Endothelial cell of umbilical vein (primary cell): ENCODE results near the gene PDGFRB. TPM values are rescaled to one million over a fixed set of nuclear protein-coding genes. Genes with fewer than 3 reads are reported as not detected.

Source experiments
- BruUV-seq: library from RNA; stranded (reverse); fragments of 400-500 nt; replicated peaks from 2 replicates; lab custom pipeline; 2021; lab: Mats Ljungman, UMichigan
- CTCF ChIA-PET: fragments of 300-600, 350-600 bp; sonication (Branson Sonifier 250); formaldehyde crosslinking; loops from one replicate; lab custom pipeline; 2021; ENCODE audit warnings: antibody characterized with exemption, inconsistent platforms; lab: Charles Lee
- POLR2A ChIA-PET: fragments of 300-600, 350-600 bp; sonication (Branson Sonifier 250); formaldehyde crosslinking; loops from one replicate; lab custom pipeline; 2021; ENCODE audit warnings: antibody characterized with exemption, inconsistent platforms; lab: Charles Lee
- DNase-seq: peaks from one replicate; pipeline ENCODE4 v3.0.0-alpha.2; 2011; ENCODE audit warnings: low read depth, low spot score
- FAIRE-seq: peaks from 2 replicates; lab custom pipeline; 2011; peaks lifted over from hg19 to GRCh38; lab: Jason Lieb, UNC
- H2AFZ ChIP-seq: 2 replicates; pipeline ENCODE4 v1.6.0; 2012; ENCODE audit warnings: low read depth, low read length, control low read depth, inconsistent platforms
- H3K27ac ChIP-seq: 2 replicates; pipeline ENCODE4 v1.5.1; 2011; ENCODE audit warnings: low read depth, mild to moderate bottlenecking, control low read depth, low read length, moderate library complexity; ENCODE audit not compliant: insufficient read depth
- H3K27me3 ChIP-seq, 2 experiments: 2 replicates each; pipeline versions ENCODE4 v1.6.0 to v1.6.1; 2011; ENCODE audit warnings: low read length in 2 of 2, mixed read lengths in 1 of 2; ENCODE audit not compliant: control insufficient read depth in 2 of 2, insufficient read depth in 2 of 2
- H3K36me3 ChIP-seq, 2 experiments: 2 replicates in 1 of 2; 3 replicates in 1 of 2; pipeline ENCODE4 v1.5.1; 2011; ENCODE audit warnings: low read length in 2 of 2, mild to moderate bottlenecking in 1 of 2, moderate library complexity in 1 of 2; ENCODE audit not compliant: control insufficient read depth in 2 of 2, insufficient read depth in 2 of 2; ENCODE audit errors: extremely low read depth in 1 of 2
- H3K4me1 ChIP-seq: 3 replicates; pipeline ENCODE4 v1.5.1; 2011; ENCODE audit warnings: mild to moderate bottlenecking, low read length; ENCODE audit not compliant: control insufficient read depth, insufficient read depth; ENCODE audit errors: extremely low read depth
- H3K4me2 ChIP-seq: 2 replicates; pipeline ENCODE4 v1.6.1; 2011; ENCODE audit warnings: low read length, control low read depth, mixed read lengths; ENCODE audit not compliant: insufficient read depth
- H3K4me3 ChIP-seq, 3 experiments: fragments of 200-600 bp in 1 of 3; sonication (generic), shearing (Covaris generic) in 1 of 3; replicated peaks in 1 of 3; 2 replicates each; pipeline ENCODE4 v1.5.1; 2011 to 2016; ENCODE audit warnings: control low read depth in 3 of 3, low read length in 3 of 3, mild to moderate bottlenecking in 2 of 3, inconsistent platforms in 1 of 3, low read depth in 1 of 3, moderate library complexity in 1 of 3; ENCODE audit not compliant: insufficient read depth in 1 of 3
- H3K79me2 ChIP-seq: 2 replicates; pipeline ENCODE4 v1.6.0; 2012; ENCODE audit warnings: low read length, inconsistent platforms; ENCODE audit not compliant: control insufficient read depth, insufficient read depth
- H3K9ac ChIP-seq: replicated peaks from 2 replicates; pipeline ENCODE3; 2011; ENCODE audit warnings: low read length, control low read depth; ENCODE audit not compliant: insufficient read depth; ENCODE audit errors: extremely low read depth
- H3K9me1 ChIP-seq: replicated peaks from 3 replicates; pipeline ENCODE4 v1.6.0; 2011; ENCODE audit warnings: mild to moderate bottlenecking, low read length; ENCODE audit not compliant: control insufficient read depth, insufficient read depth; ENCODE audit errors: extremely low read depth
- H3K9me3 ChIP-seq: replicated peaks from 2 replicates; pipeline ENCODE4 v1.5.1; 2012; ENCODE audit warnings: low read length, inconsistent platforms; ENCODE audit not compliant: control insufficient read depth, insufficient read depth
- H4K20me1 ChIP-seq: replicated peaks from 2 replicates; pipeline ENCODE3; 2011; ENCODE audit warnings: mild to moderate bottlenecking, low read length; ENCODE audit not compliant: control insufficient read depth, insufficient read depth; ENCODE audit errors: extremely low read depth
- CTCF ChIP-seq, 2 donors: IDR thresholded peaks; 1 replicate in 1 of 2; 2 replicates in 1 of 2; pipeline ENCODE4 v1.5.1; 2011; ENCODE audit warnings: low read length in 2 of 2, mild to moderate bottlenecking in 2 of 2, moderate library complexity in 2 of 2, control low read depth in 1 of 2, inconsistent platforms in 1 of 2, low read depth in 1 of 2; ENCODE audit not compliant: insufficient read depth in 1 of 2; ENCODE audit errors: extremely low read depth in 1 of 2
- EZH2 ChIP-seq: IDR thresholded peaks from 2 replicates; pipeline ENCODE4 v1.6.1; 2012; ENCODE audit warnings: borderline replicate concordance, low read depth, mild to moderate bottlenecking, moderate library complexity, low read length, inconsistent platforms; ENCODE audit not compliant: severe bottlenecking
- FOS ChIP-seq: IDR thresholded peaks from 2 replicates; pipeline ENCODE4 v1.6.1; 2011; ENCODE audit warnings: mild to moderate bottlenecking, low read length, moderate library complexity, borderline replicate concordance; ENCODE audit not compliant: insufficient read depth
- GATA2 ChIP-seq: IDR thresholded peaks from 2 replicates; pipeline ENCODE4 v1.7.0; 2011; ENCODE audit warnings: low read depth, mild to moderate bottlenecking, moderate library complexity, mixed read lengths, low read length; ENCODE audit not compliant: insufficient read length, insufficient read depth
- JUN ChIP-seq: IDR thresholded peaks from 2 replicates; pipeline ENCODE4 v1.6.1; 2011; ENCODE audit warnings: borderline replicate concordance, low read depth; ENCODE audit not compliant: insufficient read length, insufficient read depth
- MAX ChIP-seq: IDR thresholded peaks from 2 replicates; pipeline ENCODE4 v1.6.1; 2011; ENCODE audit not compliant: insufficient read depth, insufficient read length
- MYC ChIP-seq: IDR thresholded peaks from one replicate; pipeline ENCODE4 v1.6.1; 2011; ENCODE audit warnings: mild to moderate bottlenecking, low read depth, low read length
- POLR2A ChIP-seq: IDR thresholded peaks from 2 replicates; pipeline ENCODE4 v1.6.1; 2012; ENCODE audit warnings: low read depth, mild to moderate bottlenecking, control low read depth, low read length
- POLR2AphosphoS5 ChIP-seq: IDR thresholded peaks from 2 replicates; pipeline ENCODE4 v1.6.1; 2012; ENCODE audit warnings: low read depth, mild to moderate bottlenecking, control low read depth, low read length, moderate library complexity; ENCODE audit not compliant: insufficient read depth
- dilution Hi-C: fragments of 300-500 bp; cut with MboI; formaldehyde crosslinking; loops from one replicate; pipeline ENCODE4 v1.15.0; 2019; ENCODE audit warnings: low sequenced_read_pairs; ENCODE audit not compliant: extremely low pct_ligation_motif_present
- intact Hi-C: fragments of 100-400 bp; cut with micrococcal nuclease; formaldehyde crosslinking; loops from one replicate; pipeline ENCODE4 v1.10.0; 2022
- polyA plus RNA-seq, 4 experiments: library from polyadenylated mRNA; depleted of rRNA in 3 of 4; stranded (reverse) in 3 of 4; unstranded in 1 of 4; fragments of >200 nt; gene quantifications; 2 replicates each; pipeline versions ENCODE4 v1.2.1 to v1.2.3, GENCODE V29; 2011 to 2012; ENCODE audit warnings: missing spikeins in 1 of 4
- total RNA-seq: library from RNA; stranded (reverse); gene quantifications from 2 replicates; pipeline ENCODE4 v1.2.3, GENCODE V29; 2021

The PDGFRB gene
- total and polyA plus RNA-seq, 2 donors (not counting 3 experiments of a cell fraction or from before 2014, with no cell fraction given), result 1.4 to 1.7 TPM

GRCh38 chr5:150075806-150076205 lies 79.8 kb downstream of the PDGFRB start:
- peaks cover 4 to 14% of the 10 kb centered on the region in 2 experiments for H3K27me3 ChIP-seq
- H3K4me3 ChIP-seq, result no peak overlapping the region
- intact Hi-C loops (no loop called here), dilution Hi-C loops (no loop called here)
- H3K9ac ChIP-seq, result no peak overlapping the region
- TF ChIP-seq EZH2 (no peak), JUN (no peak), MYC (no peak), POLR2AphosphoS5 (no peak), POLR2A (no peak), GATA2 (no peak), CTCF (IDR thresholded peaks at IDR 0.05; ENCODE audit: extremely low read depth in 1 of 2, insufficient read depth in 1 of 2, low read depth in 1 of 2, low read length in 2 of 2) (no peak), MAX (no peak), FOS (no peak)
- no TSS peak for BruUV-seq
- no peaks in the 10 kb centered on the region for H3K79me2 ChIP-seq
- FAIRE-seq (no peak), DNase-seq (no peak)
- H3K9me1 ChIP-seq, result no peaks in the 10 kb centered on the region
- no peaks in the 10 kb centered on the region for H3K4me1 ChIP-seq
- H2AFZ ChIP-seq, result no peak overlapping the region
- ChIA-PET CTCF (interaction anchor here (0.7 to 2.8 kb wide), 5 partner anchors 12 to 99 kb away, joined by 3 to 14 read pairs (median 3); no protein-coding TSS in a partner anchor), POLR2A (no interaction called here)
- no peaks in the 10 kb centered on the region for H3K9me3 ChIP-seq
- H3K4me2 ChIP-seq, result no peak overlapping the region
- H4K20me1 ChIP-seq, result no peaks in the 10 kb centered on the region
- no peak overlapping the region for H3K27ac ChIP-seq
- H3K36me3 ChIP-seq, result no peaks in the 10 kb centered on the region
